HG03378 (cell line): Measurements from ENCODE around the gene ASTN2.

ENCODE experiments used
- ATAC-seq: cut with Tn5 transposase; IDR thresholded peaks from one replicate; pipeline ENCODE4 v1.9.1; 2021; ENCODE audit warnings: mild to moderate bottlenecking, moderate library complexity; ENCODE audit not compliant: unreplicated experiment

ASTN2 gene

DNA sequence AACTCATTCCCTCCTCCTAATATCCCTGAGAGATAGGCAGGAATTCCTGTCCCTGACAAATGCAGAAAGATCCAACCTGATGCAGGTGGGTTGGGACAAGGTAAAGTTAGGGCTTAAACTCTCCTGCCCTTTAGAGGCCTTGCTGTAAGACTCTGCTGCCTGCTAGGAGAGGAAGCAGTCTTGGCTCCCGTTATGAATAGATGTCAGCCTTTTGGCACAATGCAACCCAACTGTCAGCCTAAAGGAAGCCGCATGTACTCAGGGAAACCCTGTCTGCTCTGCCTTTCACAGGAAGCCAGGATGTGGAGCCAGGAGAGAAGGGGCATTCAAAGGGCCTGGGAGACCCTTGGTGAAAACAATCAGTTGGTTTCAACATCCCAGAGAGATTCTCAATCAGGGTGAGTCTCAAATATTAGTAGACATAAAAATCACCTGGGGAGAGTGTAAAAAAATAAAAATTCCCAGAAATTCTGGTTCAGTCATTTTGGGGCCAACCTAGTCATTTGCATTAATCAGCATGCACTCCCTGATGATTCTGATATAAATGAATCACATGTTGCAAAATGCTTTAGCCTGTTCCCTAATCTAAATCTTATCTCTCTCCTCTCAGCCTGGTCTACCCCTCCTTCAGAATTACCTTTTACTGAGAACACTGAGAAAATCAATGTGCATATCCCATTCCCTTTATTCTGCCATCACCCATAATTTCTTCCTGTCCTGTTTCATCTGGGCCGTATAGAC is 864.0 kb downstream of the ASTN2 start:
- ATAC-seq, result no peak

DNA sequence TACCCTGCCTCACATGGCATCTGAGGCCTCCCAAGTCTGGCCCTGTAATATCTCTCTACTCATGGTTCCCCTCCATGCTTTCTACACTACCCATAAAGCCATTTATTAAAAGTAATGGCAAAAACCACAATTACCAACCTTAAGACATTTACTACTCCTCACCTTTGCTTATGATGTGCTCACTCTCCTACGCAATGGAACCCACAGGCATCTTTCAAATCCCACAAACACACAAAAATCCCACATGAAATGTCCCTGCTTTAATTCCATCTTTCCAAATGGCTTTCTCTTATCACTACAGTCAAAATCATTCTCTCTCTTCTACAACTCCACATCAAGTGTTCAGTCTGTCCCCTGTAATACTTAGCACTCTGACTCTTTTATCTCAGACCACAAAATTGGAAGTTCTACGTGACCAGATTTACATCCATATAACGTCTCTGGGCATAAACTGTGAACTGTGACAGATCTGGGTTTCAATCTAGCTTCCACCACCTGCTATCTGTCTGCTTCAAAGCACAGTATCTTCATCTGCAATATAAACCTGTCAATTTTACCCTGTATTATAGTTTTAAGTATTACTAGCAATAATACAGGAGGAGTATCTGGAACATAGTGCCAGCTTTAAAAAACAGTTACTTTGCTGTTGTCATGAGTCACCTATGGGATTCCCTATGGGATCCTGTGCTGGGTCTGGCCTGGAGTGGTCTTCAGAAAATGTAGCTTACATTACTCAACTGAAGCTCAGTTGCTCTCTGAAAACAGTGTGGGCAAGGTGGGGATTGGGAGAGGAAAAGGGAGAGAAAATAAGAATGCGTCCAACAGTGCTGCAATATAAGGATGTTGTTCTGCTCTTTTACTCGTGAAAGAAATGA is 864.8 kb downstream of the ASTN2 start:
- no peak for ATAC-seq

DNA sequence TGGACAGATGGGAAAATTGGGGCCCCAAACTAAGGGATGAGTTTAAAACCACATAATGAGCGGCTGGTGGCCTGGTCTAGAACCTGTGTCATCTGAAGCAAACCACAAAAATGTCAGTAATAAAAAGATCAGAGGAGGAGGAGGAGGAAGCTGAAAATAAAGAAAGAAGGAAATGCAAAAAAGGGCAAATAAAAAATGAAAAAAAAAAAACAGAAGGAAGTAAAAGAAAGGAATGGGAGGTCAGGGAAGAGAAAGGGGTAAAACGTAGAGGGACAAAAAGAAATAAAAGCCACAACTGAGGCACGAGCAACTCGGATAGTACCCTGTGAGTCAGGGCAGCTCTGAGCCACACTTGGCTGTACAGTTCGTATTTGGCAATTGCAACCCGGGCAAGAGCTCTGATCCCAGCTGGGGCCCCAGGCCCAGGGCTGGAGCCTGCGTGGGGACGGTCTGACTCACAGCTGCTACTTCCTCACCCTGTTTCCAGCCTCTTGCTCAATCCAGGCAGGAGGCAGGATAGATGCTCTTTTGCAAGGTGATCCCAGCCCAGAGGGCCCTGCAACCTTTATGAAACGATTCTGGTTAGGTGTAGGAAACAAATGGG is 865.7 kb downstream of the ASTN2 start:
- no peak for ATAC-seq

- no peak for ATAC-seq
Measured at GRCh38 chr9:116547729-116548426, 867.0 kb downstream of the ASTN2 start.

DNA sequence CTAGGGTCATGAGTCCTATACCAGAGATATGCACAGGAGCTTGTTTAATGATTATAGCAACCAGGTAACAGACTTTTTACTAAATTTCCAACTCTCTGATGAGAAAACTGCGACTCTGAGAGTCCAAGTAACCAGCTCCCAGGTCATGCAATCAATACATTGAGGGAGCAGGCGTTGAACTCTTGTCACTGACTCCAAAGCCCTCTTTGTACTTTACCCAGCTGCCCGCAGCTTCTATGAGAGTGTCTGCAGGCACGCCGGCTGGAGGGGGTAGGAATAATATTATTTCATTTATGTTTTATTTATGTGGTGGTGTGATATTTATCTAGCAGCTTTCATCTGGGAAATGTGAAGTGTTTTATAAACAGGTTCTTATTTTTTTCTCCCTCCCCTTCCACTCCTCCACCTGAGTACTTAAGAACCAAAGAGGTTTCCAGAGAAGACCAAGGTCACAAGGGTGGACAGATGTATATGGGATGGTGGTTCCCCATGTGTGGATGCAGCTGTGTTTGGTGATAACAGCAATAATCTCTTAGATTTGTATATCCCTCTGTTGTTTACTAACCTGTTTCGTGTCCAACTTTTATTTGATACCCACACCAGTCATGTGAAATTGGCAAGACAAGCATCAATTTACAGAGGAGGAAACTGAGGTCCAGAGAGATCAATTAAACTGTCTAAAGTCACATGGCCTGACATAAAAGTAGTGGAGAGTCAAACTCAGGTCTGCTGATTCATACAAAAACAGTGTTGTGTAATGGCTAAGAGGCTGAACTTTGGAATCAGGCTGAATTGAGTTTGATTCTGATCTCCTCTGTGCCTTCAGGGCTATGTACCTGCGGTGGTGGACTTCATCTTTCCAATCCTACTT is 867.9 kb downstream of the ASTN2 start:
- ATAC-seq, result no peak

- no peak for ATAC-seq
Measured at GRCh38 chr9:116544896-116545295, 870.0 kb downstream of the ASTN2 start.

- ATAC-seq, result no peak
Measured at GRCh38 chr9:116543731-116544400, 871.0 kb downstream of the ASTN2 start.

GRCh38 chr9:116541402-116541801 is 873.5 kb downstream of the ASTN2 start:
- ATAC-seq, result no peak

DNA sequence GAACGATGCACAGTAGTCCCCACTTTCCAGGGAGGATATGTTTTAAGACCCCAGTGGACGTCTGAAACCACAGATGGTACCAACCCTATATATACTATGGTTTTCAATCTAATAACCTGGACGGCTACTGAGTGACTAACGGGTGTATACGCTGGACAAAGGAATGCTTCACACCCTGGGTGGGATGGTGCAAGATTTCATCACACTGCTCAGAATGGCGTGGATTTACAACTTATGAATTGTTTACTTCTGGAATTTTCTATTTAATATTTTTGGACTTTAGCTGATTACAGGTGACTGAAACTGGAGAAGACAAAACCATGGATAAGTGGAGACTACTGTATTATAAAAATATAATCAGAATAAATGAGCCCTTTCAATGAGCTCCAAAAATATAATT is 875.3 kb downstream of the ASTN2 start:
- ATAC-seq, result no peak

DNA sequence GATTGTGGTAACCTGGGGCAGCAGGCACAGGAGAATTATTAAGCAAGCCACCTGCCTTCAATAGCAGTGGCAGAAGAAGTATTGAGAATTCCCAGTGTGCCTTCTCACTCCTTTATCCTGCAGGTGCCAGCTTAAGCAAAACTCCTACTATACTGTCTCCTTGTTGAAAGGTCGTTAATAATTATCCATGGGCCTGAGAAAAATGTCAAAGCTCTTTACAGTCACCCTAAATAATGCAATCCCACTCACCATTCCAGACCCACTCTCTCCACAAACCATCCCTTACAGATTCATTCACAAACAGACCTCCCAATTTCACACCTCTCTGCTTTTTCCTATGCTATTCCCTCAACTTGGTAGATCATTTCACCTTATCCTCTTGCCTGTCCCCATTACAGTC is 889.2 kb downstream of the ASTN2 start:
- ATAC-seq, result no peak

DNA sequence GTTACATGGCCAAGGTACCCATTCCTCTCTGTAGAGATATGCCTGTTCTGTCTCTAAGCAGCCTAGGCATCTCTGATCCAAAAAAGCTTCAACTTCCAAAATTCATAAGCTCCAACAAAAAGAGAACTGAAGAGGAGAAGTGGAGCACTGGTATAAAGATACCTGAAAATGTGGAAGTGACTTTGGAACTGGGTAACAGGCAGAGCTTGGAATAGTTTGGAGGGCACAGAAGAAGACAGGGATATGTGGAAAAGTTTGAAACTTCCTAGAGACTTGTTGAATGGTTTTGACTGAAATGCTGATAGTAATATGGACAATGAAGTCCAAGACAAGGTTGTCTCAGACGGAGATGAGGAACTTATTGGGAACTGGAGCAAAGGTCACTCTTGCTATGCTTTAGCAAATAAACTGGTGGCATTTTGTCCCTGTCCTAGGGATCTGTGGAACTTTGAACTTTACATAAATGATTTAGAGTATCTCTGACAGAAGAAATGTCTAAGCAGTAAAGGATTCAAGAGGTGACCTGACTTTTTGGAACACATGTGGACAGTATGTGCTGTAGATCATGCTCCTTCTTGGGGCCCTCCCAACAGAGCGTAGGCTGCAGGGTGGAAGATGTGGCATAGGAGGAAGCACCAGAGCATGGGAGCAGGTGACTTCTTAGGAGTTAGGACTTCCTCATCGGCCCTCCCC is 889.9 kb downstream of the ASTN2 start:
- ATAC-seq, result no peak

DNA sequence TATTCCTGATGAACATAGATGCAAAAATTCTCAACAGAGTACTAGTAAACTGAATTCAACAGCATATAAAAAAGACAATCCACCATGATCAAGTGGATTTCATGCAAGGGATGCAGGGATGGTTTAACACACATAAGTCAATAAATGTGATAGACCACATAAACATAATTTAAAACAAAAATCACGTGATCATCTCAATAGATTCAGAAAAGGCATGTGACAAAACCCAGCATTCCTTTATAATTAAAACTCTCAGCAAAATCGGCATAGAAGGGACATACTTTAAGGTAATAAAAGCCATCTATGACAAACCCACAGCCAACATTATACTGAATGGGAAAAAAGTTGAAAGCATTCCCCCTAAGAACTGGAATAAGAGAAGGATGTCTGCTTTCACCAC is 894.6 kb downstream of the ASTN2 start:
- no peak for ATAC-seq

DNA sequence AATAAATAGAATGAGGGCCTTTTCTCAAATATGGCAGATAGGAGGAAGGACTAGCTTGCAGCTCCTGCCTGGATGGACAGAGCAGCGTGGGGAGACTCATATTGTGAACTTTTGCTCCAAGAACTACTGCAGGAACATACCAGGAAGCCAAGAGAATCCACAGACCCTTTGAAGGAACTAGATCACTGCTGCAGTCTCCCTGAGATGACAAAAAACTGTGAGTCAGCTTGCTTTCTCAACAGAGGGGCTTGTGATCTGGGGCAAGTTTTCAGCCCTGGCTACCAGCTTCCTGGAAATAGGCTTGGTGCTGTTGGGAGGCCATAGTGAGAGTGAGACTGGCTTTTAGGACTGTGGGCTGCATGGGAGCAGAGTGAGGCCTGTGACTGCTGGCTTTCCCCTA is 898.4 kb downstream of the ASTN2 start:
- ATAC-seq, result no peak

GRCh38 chr9:116515541-116515940 is 899.3 kb downstream of the ASTN2 start:
- no peak for ATAC-seq

DNA sequence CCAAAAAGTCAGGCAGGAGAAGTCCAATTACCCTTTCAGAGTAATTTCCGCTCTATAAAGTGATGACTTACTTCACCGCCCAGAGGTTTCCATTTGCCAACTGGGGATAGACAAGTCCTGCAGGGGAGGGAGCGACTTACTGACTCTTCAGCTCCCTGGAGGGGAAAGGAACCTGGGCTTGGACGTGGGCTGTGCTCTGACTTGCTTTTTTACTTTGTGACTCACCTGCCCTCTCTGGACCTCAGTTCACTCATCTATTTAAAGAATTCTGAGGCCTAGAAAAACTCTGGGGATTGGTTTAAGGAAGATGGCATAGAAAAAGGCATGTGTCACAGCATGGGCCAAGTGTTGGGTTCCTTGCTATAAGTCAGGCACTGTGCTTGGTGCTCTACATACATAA is 908.2 kb downstream of the ASTN2 start:
- ATAC-seq, result no peak

- peak; percentile 98 for ATAC-seq
Measured at GRCh38 chr9:116504893-116505480, 909.9 kb downstream of the ASTN2 start.

GRCh38 chr9:116504081-116504480 is 910.8 kb downstream of the ASTN2 start:
- no peak for ATAC-seq

DNA sequence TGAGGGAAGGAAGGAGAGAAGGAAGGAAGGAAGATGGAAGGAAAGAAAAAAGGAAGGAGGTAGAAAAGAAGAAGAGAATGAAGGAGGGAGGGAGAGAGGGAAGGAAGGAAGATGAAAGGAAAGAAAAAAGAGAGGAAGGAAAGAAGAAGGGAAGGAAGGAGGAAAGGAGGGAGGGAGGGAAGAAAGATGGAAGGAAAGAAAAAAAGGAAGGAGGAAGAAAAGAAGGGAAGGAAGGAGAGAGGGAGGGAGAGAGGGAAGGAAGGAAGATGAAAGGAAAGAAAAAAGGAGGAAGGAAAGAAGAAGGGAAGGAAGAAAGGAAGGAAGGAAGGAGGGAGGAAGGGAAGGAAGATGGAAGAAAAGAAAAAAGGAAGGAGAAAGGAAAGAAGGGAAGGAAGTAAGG is 912.1 kb downstream of the ASTN2 start:
- no peak for ATAC-seq

- ATAC-seq, result no peak
Measured at GRCh38 chr9:116501871-116502270, 913.0 kb downstream of the ASTN2 start.
